ENCODE results near the gene BATF.

- TF ChIP-seq CTCF (IDR thresholded peaks at IDR 0.05) (no peak), POLR2AphosphoS5 (IDR thresholded peaks at IDR 0.05; ENCODE audit: low read depth, low read length) (no peak), TCF7L2 (IDR thresholded peaks at IDR 0.05; ENCODE audit: low read depth, low read length) (no peak)
Measured at GRCh38 chr14:75562489-75562888, 40.2 kb downstream of the BATF start.
